GM21528 (cell line): ENCODE data around the gene FRY.

Experiments used
- ATAC-seq: cut with Tn5 transposase; IDR thresholded peaks from one replicate; pipeline ENCODE4 v1.9.1; 2021; ENCODE audit warnings: mild to moderate bottlenecking, moderate library complexity; ENCODE audit not compliant: unreplicated experiment, low FRiP score

The FRY gene

DNA sequence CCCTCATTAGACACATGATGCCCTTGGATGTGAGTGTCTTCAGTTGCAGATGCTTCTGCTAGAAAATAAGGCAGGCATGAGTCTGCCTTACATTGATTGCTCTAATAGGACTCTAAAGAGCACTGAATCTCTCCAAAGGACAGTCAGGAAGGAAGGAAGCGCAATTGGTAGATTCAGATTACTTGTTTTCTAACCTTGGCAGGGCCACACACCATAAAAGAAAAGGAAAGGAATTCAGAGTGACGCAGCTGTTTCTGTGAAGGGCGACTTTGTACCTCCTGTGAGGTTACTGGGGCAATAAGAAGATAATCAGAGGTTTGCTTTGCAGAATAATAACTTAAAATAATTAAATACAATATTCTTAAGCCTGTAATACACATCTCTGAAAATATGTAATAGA is 48.0 kb downstream of the FRY start:
- ATAC-seq: no peak

DNA sequence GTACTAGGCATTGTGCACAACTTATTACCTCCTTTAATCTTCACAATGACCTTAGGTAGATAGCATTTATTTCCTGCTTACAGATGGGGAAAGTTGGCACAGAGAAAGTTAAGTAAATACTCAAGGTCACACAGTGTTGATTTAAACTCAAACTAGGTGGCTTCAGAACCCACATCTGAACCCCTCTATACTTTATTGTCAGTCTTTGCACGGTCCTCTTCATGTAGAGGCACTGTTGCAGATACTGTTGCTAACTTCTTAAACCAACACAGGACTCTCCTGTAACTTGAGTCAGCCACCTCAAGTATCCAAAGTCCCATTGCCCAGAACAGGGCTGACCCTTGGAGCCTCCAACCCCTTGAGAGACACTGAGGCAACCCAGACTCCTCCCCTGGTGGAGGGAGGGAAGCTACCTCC is 48.8 kb downstream of the FRY start:
- no peak for ATAC-seq

DNA sequence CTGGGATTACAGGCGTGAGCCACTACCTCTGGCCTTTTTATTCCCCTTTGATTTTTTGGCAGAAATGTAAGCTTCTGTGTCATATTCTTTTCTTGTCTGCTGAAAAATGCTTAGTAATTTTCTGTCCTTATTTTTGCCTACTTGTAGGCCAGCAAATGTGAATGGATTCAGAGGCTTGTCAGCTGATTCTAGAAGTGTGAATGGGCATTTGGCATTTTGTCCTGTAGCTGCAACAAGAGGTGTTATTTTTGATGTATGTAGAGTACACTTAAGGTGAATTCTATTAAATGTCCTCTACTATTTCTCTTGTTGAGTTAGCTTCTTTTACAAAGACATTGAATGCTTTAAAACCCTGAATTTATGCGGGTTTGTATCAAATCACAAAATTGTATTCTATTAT is 50.0 kb downstream of the FRY start:
- ATAC-seq: no peak

DNA sequence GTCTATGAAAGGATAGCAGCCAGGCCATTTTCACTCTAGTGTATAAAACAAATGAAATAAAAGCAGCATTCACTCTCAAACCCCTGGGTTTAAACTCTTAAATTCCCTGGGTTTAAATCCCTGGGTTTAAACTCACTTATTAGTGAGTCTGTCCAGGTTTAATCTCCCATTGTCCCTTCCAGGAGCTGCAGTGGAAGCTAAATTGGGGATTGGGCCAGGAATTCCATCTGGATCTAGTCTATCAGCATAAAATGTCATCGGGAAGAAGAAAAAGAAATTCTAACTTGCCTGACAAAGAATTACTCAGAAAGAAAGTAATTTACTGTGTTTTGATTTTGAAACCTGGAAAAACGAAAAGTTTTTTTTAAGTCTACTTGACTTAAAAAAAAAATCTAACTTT is 54.8 kb downstream of the FRY start:
- no peak for ATAC-seq

DNA sequence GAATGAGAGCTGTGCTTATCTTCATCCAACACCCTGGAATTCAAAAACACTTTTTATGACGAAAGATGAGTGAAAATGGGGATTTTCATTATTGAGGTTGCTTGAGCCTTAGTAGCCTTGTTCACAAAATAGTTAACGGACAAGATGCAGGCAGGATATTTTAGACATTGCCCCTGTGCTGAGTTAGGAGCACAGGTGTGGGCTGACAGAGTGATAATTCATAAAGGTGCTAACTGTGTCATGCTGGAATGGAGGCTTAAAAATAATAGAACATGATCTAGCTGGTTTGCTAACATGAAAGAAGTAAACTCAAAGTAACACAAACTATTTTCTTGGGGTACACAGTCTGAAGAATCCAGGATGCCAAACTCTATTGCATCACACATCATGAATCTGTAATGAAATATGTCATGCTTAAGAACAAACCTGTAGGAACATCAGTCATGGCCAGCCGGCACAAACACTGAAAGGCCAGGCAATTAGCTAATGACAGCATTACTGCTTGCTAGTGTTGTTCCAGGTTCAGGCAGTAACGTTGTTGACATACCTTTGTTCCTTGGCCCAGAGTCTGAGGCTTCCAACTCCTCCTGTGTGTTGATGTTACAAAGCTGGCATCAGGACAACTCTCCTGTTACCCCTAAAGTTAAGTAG is 55.3 kb downstream of the FRY start:
- no peak for ATAC-seq

DNA sequence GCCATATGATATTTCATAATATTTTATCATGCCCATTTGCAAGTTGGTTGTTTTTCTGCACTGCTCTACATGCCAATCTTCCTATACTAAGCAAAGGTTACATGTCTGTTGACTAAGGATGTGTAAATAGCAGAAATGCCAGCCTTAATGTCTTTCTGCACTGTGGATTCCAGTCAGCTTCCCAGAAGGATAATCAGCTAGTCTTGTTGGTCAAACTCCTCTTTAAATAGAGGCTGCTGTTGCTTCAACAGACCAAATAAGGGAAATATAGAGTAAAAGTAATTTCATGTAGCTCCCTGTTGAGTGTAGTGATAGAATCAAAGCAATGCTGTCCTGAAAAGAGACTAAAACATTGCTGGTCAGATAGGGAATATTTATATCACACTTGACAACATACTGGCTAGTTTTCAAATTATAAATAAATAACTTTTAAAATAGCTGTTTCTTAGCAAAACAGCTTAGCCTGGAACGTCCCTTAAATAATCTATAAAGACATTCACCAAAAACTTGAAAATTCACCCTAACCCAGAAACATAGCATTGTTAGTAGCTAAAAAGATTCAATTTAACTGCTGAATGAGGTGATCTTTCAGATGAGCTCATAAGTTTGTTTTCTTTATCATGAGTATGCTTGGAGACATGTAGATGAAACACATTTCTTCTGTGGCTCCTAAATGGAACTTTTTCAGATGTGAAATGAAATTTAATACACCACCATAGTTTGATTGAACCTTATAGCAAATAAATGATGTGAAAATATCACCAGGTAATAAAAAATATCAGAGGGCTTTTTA is 56.6 kb downstream of the FRY start:
- ATAC-seq: no peak

DNA sequence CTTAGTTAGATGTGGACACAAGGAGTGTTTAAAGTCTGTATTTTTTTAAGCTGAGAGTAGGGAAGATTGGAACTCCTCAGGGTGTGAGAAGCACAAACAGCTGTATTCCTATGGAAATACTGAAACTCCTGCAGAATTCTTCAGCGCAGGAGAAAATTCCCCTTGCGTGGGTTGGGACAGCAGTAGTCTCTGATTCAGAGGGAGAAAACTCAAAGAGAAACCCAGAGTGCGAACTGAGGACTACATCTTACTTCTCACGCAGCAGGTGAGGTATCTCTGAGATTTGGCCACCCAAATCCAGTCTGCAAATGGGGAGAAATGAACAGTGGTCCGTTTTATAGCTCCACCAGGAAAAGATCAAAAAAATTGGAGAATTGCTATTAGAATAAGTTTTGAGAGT is 60.9 kb downstream of the FRY start:
- ATAC-seq: no peak

DNA sequence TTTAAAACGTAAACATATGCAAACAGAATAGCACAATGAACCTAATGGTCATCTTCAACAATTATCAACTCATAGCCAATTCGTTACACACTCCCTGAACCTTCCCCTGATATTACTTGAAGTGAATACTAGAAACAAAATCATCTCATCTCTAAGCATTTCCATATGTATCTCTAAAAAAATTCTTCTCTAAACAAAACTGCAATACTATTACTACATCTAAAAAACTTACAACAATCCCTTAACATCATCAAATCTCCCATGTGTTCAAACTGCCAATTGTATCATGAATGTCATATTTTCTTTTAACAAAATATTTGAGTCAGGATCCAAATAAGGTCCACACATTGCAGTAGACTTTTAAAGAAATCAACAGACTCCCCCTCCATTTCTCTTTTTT is 61.4 kb downstream of the FRY start:
- no peak for ATAC-seq

DNA sequence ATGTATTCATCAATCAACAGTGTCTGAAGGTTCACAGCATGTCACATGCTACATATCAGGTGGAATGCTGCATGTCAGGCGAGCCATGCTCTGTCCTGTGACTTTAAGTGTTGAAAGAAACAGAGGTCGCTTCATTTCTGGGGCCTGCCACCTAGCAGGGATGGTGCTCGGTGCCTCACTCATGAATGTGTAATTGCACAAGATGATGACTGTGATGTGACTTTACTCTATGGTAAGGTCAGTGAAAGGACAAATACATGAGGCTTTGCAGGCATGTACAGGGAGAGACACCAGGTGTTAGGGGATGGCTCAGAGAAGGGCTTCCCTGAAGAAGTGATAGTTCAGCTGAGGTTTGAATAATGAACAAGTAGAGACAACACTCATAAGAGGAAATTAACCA is 66.7 kb downstream of the FRY start:
- no peak for ATAC-seq

DNA sequence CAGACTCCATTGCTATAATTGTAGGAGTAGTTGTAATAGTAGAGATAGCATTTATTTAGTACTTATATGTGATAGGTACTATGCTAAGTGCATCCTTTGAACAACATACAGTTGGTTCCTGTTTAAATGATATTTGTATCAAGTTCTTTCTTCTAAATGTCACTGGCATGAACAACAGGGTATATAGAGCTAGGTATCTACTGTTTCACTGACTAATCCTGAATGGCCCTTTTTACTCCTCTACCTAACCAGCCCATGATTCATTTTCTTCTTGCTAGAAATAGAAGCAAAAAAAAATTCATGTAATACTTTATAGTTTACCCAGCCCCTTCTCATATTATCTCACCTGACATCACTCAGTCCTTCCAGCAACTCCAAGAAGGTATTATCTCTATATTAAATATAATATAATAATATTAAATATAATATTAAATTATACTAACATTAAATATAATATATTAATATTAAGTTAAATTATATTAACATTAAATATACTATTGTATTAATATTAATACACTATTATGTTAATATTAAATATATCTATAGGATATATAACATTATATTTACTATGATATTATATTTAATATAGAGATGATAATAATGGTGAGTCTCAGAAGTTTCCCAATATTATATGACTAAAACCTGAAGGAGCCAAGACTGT is 74.2 kb downstream of the FRY start:
- ATAC-seq: no peak

DNA sequence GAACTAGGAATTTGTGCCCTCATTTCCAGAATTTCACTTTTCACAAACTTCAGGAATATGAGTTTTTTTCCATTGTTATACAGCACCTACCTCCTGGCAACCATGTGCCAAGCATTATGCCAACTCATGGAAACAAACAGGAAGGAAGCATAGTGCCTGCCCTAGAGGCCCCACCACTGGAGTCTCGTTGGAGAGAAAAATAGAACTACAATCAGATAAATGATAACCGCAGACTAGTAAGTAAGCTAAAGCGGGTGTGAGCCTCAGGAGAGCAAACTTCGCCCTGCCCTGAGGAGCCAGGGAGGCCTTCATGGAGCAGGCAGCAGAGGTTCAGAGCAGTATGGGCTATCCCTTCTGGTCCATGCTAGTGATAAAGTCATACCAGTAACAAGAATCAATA is 75.9 kb downstream of the FRY start:
- no peak for ATAC-seq

DNA sequence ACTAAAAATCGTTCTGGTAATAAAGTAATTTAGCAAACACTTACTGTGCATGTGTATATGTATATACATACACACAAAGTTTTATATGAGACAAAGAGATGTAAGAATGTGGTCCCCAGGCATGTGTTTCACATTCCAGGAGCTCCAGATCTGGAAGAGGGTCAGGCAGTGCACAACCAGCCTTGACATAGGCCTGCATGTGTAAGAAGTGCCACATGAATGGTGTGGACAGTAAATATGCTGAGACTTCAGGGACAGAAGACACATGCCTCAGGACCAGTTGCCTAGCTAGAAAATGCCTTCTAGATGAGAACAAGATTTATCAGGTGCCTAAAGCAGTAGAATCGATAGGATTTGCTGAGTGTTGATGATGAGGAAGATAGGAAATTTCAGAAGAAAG is 76.4 kb downstream of the FRY start:
- no peak for ATAC-seq

DNA sequence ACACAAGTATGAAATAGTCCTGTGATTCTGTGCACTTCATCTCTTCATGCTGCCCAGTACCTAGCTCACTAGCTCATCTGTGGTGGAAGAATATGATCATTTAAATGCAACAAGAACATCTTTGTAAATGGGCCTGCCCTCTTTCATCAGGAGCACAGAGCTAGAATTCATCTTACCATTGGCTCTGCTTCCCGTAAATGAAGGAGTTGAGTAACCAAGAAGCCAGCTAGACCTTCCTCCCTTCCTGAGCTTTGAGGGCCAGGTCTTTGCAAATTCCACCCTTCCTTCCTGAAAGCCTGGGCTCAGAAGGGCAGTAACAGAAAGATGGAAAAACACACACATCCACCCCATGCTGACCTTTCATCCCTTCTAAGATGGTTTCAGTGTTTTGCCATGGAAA is 82.0 kb downstream of the FRY start:
- ATAC-seq: no peak

DNA sequence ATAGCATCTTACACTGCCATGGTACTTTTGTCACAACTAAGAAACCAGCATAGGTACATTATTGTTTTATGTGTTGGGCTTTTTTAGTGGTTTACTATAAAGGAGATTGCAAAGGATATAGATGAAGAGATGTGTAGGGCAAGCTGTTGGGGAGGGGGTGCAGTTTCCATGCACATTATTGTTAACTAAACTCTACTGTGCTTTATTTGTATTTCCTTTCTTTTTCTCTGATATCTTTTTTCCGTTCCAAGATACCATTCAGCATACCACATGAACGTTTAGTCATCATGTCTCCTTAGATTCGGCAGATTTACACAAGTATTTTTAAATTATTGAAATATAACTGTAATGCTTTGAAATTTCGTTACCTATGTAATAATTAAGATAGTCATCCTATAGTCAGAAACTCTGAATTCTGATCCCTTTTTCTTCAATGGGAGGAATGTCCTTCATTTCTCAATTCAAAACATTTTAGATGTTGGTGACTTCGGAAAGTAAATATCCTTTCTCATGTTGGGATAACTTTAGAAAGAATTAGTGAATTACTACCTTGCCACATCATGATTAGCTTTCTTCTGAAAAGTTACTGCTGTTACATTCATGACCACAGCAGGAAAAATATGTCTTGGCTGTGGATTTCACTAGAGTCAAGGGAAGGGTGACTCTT is 82.8 kb downstream of the FRY start:
- ATAC-seq: no peak

DNA sequence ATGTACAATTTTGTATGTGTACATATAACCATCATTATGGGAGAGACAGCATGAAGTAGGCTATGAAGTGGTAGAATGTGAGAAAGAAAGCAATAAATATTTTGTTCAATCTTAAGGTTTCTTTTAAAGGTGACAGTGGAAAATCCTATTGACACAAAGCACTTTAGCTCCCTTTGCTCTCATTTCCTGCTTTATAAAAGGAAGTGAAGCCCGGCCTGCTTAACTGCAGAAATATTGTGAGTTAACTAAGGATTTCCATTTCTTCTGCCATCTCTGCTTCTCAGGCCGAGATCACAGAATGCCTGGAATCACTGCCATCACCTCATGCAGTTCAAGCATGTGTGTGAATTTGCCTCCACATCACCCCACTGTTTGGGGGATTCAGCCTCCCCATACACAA is 83.5 kb downstream of the FRY start:
- no peak for ATAC-seq

DNA sequence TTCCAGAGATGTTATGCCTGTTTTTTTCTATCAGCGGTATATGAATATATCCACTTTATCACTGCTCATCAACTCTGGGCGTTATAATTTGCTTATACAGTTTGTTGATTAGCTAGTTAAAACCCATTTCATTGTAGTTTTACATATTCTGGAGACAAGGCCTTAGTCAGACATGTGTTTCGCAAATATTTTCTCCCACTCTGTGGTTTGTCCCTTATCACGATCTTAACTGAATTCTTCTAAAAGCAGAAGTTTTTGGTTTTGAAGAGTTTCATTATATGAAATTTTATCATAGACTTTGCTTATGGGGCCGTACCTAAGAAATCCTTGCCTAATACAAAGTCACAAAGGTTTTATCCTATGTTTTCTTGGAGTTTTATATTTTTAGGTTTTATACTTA is 84.6 kb downstream of the FRY start:
- ATAC-seq: no peak

DNA sequence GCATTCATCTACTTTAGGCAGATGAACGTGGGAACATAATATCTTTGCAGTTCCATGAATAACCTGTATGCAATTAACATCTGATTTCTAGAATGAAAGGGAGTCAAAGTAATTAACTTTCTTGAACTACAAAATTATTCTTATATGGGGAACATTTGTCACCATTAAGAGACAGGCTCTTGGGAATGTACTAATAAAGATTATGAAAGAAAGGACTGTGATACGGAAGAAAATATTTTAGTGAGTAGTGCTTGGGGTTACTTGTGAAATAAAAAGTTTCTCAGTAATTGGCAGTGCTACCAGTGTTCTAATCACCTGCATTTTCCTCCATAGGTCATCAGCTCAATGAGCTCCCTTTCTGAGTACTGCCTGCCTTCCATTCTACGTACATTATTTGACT is 85.4 kb downstream of the FRY start:
- ATAC-seq: no peak

DNA sequence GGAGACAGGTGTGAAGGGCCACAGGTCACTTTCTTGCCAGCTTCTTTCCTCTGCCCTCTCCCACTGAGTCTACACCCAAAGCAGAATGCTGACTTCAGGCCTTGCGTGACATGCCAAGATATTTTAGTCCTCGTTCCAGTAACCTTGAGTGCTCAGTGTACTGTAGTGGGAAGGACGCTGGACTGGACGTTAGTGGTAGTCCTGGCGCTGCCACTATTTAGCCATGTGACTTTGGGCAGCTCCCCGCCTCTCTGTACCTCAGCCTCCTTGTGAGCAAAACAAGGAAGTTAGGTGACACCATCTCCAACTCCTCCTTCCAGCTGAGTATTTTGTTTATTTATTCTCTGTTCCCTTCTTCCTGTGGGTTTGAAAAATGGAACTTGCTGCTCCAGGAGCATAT is 86.1 kb downstream of the FRY start:
- ATAC-seq: no peak

DNA sequence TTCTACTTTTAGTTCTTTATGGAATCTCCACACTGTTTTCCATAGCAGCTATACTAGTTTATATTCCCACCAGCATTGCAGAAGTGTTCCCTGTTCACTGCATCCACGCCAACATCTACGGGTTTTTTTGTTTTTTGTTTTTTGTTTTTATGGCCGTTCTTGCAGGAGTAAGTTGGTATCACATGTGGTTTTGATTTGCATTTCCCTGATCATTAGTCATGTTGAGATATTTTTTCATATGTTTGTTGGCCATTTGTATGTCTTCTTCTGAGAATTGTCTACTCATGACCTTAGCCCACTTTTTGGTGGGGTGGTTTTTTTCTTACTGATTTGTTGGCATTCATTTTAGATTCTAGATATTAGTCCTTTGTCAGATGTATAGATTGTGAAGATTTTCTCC is 89.7 kb downstream of the FRY start:
- no peak for ATAC-seq

DNA sequence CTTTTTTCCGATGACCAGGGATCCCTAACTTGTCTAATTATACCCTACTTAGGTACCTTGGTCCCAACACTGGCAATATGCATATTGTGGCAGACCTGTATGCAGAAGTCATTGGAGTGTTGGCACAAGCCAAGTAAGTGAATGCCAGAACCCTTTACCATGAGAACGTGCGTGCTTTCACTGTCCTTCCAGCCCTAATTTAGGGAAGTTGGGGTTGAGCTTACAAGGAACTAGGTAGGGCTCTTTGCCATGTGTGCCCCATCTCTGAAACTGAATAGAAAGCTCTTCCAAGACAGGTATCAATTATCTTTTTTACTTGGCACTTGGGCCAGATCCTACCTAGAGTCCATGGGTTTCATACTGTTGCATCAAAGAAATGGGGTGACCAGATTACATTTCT is 93.2 kb downstream of the FRY start:
- no peak for ATAC-seq

DNA sequence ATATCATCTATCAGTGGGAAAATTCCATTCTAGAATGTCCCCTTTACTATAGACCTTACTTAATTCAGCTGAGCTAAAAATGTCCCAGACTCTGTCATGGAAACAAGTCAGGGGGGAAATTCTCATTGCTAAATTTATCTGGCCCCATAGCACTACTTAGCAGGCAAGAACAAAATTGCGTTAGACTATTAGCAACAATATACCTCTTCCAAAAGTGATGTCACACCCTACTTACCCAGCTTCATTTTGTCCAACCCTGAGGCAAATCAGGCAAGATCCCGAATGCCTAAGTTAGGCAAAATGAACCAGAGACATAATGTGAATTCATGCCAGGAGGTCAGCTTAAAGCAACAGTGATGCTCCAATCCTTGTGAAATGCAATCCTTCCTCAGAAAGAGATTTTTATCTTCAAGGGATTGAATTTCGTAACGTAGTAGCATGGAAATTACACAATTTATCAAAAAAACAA is 93.7 kb downstream of the FRY start:
- ATAC-seq: no peak
